ENCODE data around the gene ICAM1.

DNA sequence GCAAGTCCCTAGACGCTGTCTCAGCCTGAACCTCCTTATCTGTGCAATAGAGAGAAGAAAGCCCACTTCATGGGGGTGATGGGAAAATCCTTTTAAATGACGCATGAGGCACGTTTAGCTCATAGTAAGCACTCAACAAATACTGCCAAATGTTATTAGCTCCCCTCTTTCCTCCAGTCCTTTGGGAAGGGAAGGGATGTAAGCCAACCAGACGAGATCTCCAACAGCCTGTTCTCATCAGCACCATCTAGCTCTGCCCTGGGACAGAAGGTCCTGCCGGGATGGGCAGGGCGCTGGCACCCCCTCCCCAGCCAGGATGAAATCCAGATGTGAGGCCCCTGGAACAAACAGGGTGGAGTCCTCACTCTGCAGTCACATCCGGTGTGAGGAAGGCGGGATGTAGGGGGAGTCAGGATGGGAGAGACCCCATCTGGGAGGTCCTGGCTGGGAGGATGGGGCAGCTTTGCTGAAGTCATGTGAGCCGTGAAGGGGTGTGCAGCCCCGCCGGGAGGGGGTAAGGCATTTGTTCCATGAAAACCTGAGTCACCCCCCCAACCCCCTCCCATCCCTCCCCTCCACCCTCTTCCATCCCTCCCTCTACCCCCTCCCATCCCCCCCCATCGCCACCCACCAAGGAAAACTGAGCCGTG lies 44.4 kb upstream of the ICAM1 start:
- TF ChIP-seq POLR2AphosphoS5 (IDR thresholded peaks at IDR 0.05; ENCODE audit: insufficient read depth in 1 of 2, low read depth in 1 of 2) (peak; percentile 81 to 98), POLR2A (IDR thresholded peaks at IDR 0.05) (no peak)

Measured in vagina (tissue), 2 donors.